HG03135 (cell line): ENCODE measurements around the gene TMEM52.
"Not testable (repeated sequence)": the region's sequence is repeated elsewhere in the genome, so short reads cannot be mapped to it uniquely, and the experiment has no call there.

Source experiments
- ATAC-seq: cut with Tn5 transposase; IDR thresholded peaks from one replicate; pipeline ENCODE4 v1.9.1; 2021; ENCODE audit warnings: mild to moderate bottlenecking, moderate library complexity; ENCODE audit not compliant: unreplicated experiment

Gene TMEM52

GRCh38 chr1:1947493-1947892, 28.4 kb upstream of the TMEM52 start:
- ATAC-seq = no peak

GRCh38 chr1:1946540-1946939, 27.5 kb upstream of the TMEM52 start:
- ATAC-seq = no peak

- ATAC-seq = no peak
These were observed 26.8 kb upstream of the TMEM52 start for GRCh38 chr1:1945782-1946393.

- ATAC-seq = no peak
These were observed 24.9 kb upstream of the TMEM52 start for GRCh38 chr1:1943834-1944570.

- no peak for ATAC-seq
These were observed 23.9 kb upstream of the TMEM52 start for GRCh38 chr1:1942753-1943656.

- ATAC-seq = no peak
These were observed 23.0 kb upstream of the TMEM52 start for GRCh38 chr1:1941868-1942752.

GRCh38 chr1:1941211-1941841, 22.2 kb upstream of the TMEM52 start:
- ATAC-seq = no peak

- ATAC-seq = no peak
These were observed 21.0 kb upstream of the TMEM52 start for GRCh38 chr1:1940123-1940425.

- ATAC-seq = no peak
These were observed 20.4 kb upstream of the TMEM52 start for GRCh38 chr1:1939296-1940122.

- no peak for ATAC-seq
These were observed 19.7 kb upstream of the TMEM52 start for GRCh38 chr1:1938613-1939295.

GRCh38 chr1:1938276-1938573, 19.1 kb upstream of the TMEM52 start:
- no peak for ATAC-seq

- ATAC-seq = no peak
These were observed 18.6 kb upstream of the TMEM52 start for GRCh38 chr1:1937549-1938275.

GRCh38 chr1:1937061-1937460, 18.0 kb upstream of the TMEM52 start:
- ATAC-seq = no peak

- ATAC-seq = not testable (repeated sequence)
These were observed 15.8 kb upstream of the TMEM52 start for GRCh38 chr1:1934848-1935247.

- ATAC-seq = no peak
These were observed 10.8 kb upstream of the TMEM52 start for GRCh38 chr1:1929639-1930545.

- no peak for ATAC-seq
These were observed 10.1 kb upstream of the TMEM52 start for GRCh38 chr1:1929102-1929638.
